ENCODE results near the gene CAMTA1.

Gene CAMTA1

GRCh38 chr1:7664147-7664892, 879.1 kb downstream of the CAMTA1 start (continued):
- TF ChIP-seq OSR2 (tag by site-specific recombination; IDR thresholded peaks at IDR 0.05) = no peak
- no peak for TF ChIP-seq ZNF26 (tag by site-specific recombination; IDR thresholded peaks at IDR 0.05)
- no peak for TF ChIP-seq ZNF366 (tag by site-specific recombination; conservative IDR thresholded peaks at IDR 0.05)
- TF ChIP-seq ZBTB49 (tag by site-specific recombination; IDR thresholded peaks at IDR 0.05; ENCODE audit: low read depth) = no peak
- no peak for TF ChIP-seq ZNF48 (tag by site-specific recombination; IDR thresholded peaks at IDR 0.05)
- no peak for TF ChIP-seq MYNN (tag by site-specific recombination; IDR thresholded peaks at IDR 0.05; ENCODE audit: borderline replicate concordance)

GRCh38 chr1:7664893-7665250, 879.6 kb downstream of the CAMTA1 start:
- H3K4me3 ChIP-seq (ENCODE audit: low read depth, low read length) = no peak overlapping the region
- no peaks in the 10 kb centered on the region for H3K36me3 ChIP-seq (ENCODE audit: control insufficient read depth in 2 of 2, insufficient read depth in 1 of 2, low read length in 2 of 2)
- no peak for TF ChIP-seq ZNF37A (tag by site-specific recombination; IDR thresholded peaks at IDR 0.05)
- no peak for TF ChIP-seq ZNF48 (tag by site-specific recombination; IDR thresholded peaks at IDR 0.05)
- no peak for TF ChIP-seq ZNF501 (tag by site-specific recombination; IDR thresholded peaks at IDR 0.05)
- TF ChIP-seq ZNF362 (tag by site-specific recombination; IDR thresholded peaks at IDR 0.05) = no peak
- TF ChIP-seq ZBTB7A (tag by site-specific recombination; IDR thresholded peaks at IDR 0.05; ENCODE audit: low read depth) = no peak
- no peak for TF ChIP-seq ZNF571 (tag by site-specific recombination; IDR thresholded peaks at IDR 0.05)
- TF ChIP-seq ZNF133 (tag by site-specific recombination; IDR thresholded peaks at IDR 0.05) = no peak
- no peak for TF ChIP-seq ZNF704 (tag by site-specific recombination; IDR thresholded peaks at IDR 0.05)
- no peaks in the 10 kb centered on the region for H3K9me3 ChIP-seq (ENCODE audit: control insufficient read depth, insufficient read depth, low read depth, low read length)
- ChIA-PET POLR2A (no interaction called here), CTCF (interaction anchor here (0.7 to 13.4 kb wide), 6 partner anchors 14 to 315 kb away, joined by 3 to 519 read pairs (median 6); no protein-coding TSS in a partner anchor)
- H3K4me1 ChIP-seq (ENCODE audit: control insufficient read depth, insufficient read depth, low read length) = no peaks in the 10 kb centered on the region
- no peak overlapping the region for H3K27ac ChIP-seq (ENCODE audit: extremely low read depth, low read depth, low read length)

GRCh38 chr1:7666249-7666648, 881.0 kb downstream of the CAMTA1 start:
- POLR2A ChIA-PET = no interaction called here
- Histone ChIP-seq H3K9me3 (ENCODE audit: control insufficient read depth, insufficient read depth, low read depth, low read length) (no peaks in the 10 kb centered on the region), H3K4me3 (ENCODE audit: low read depth, low read length) (no peak overlapping the region), H3K27ac (ENCODE audit: extremely low read depth, low read depth, low read length) (no peak overlapping the region), H3K36me3 (ENCODE audit: control insufficient read depth in 2 of 2, insufficient read depth in 1 of 2, low read length in 2 of 2) (no peaks in the 10 kb centered on the region), H3K4me1 (ENCODE audit: control insufficient read depth, insufficient read depth, low read length) (no peaks in the 10 kb centered on the region)
- TF ChIP-seq ZNF175 (tag by site-specific recombination; IDR thresholded peaks at IDR 0.05) (no peak), ZSCAN23 (tag by site-specific recombination; IDR thresholded peaks at IDR 0.05) (no peak), PRDM2 (tag by site-specific recombination; IDR thresholded peaks at IDR 0.05; ENCODE audit: borderline replicate concordance) (no peak), KLF16 (tag by site-specific recombination; IDR thresholded peaks at IDR 0.05) (no peak), ZNF23 (tag by site-specific recombination; IDR thresholded peaks at IDR 0.05; ENCODE audit: borderline replicate concordance) (no peak)
- CTCF ChIA-PET = interaction anchor here (0.7 to 13.4 kb wide), 9 partner anchors 9 to 240 kb away, joined by 3 to 519 read pairs (median 6); no protein-coding TSS in a partner anchor

All from HEK293 (cell line).